Stimulated activated CD8-positive, alpha-beta memory T cell treated with anti-CD3 and anti-CD28 coated beads, Interleukin-15, amount 100 ng/mL, for 24 hours (primary cell): ENCODE measurements around the gene NPHS1.
"Not testable (repeated sequence)": the region's sequence is repeated elsewhere in the genome, so short reads cannot be mapped to it uniquely, and the experiment has no call there.

Source experiments
- DNase-seq: peaks from one replicate; pipeline ENCODE4 v3.0.0-alpha.2; 2020; ENCODE audit warnings: low read depth

The NPHS1 gene

GRCh38 chr19:35874392-35874930 is 22.2 kb upstream of the NPHS1 start:
- no peak for DNase-seq

DNA sequence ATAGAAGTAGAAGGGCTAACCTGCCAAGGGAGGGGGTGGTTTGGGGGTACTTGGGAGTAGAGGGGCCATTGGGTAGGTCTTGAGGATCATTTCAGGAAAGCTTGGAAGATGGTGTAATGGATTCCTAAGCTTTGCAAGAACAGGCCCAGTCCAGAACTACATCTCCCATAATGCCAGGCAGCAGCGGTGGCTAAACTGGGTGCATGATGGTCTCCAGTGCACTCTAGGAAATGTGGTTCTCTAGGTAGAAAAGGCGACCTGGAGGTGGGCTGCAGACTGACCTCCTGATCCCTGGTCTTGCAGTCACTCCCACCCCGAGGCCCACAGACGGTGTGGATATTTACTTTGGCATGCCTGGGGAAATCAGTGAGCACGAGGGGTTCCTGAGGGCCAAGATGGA is 19.9 kb upstream of the NPHS1 start:
- DNase-seq = no peak

- DNase-seq = no peak
Measured at GRCh38 chr19:35871611-35872010, 19.3 kb upstream of the NPHS1 start.

GRCh38 chr19:35870798-35871197 is 18.5 kb upstream of the NPHS1 start:
- DNase-seq = no peak

GRCh38 chr19:35870124-35870736 is 17.9 kb upstream of the NPHS1 start:
- DNase-seq = not testable (repeated sequence)

GRCh38 chr19:35869327-35870123 is 17.2 kb upstream of the NPHS1 start:
- peak; percentile 53 for DNase-seq

DNA sequence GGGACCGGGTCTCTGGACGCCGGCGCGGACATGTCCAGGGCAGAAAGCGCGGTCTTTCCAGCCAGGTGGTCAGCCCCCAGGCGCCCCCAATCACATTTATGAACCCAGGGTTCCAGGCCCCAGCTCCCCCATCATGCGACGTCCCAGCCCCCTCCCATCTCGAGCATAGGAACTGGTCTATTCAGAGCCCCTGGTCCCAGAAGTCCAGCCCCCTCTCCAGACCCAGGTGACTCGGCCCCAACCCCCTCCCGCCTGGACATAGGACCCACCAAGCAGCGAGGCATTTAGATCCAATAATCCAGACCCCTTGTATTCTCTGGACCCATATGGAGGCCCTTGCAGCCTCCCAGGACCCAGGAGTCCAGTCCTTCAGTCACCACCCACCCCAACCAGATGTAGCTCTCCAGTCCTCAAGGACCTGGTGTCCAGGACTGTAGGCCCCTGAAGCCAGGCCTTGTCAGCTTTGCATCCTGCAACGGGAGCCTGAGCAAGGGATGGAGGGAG is 16.6 kb upstream of the NPHS1 start:
- DNase-seq = no peak

DNA sequence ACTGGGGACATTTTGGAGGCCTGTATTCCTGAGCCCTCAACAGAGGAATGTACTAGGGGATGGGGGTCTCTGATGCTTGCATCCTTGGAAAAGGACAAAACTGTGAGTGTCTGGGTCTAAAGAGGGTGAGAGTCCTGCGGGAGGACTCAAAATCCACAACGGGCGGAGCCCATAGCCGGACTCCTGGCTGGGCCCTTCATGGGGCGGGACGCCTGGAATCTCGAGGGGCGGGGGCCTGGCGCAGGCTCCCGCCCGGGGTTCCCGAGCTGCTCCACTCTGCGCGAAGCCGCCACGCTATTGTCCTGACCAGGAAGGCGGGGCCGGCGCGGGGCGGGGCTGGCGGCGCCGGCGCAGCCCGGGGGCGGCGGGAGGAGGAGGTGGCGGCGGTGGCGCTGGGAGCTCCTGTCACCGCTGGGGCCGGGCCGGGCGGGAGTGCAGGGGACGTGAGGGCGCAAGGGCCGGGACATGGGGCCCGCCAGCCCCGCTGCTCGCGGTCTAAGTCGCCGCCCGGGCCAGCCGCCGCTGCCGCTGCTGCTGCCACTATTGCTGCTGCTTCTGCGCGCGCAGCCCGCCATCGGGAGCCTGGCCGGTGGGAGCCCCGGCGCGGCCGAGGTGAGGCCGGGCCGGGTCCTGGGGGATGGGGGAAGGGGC is 16.0 kb upstream of the NPHS1 start, which contains the start of gene APLP1:
Gene APLP1, plus strand, starts transcription at position 403 of the 651 bp plus-strand sequence. Its CDS starts 63 bp downstream, at position 466.
- peak; percentile 44 for DNase-seq

DNA sequence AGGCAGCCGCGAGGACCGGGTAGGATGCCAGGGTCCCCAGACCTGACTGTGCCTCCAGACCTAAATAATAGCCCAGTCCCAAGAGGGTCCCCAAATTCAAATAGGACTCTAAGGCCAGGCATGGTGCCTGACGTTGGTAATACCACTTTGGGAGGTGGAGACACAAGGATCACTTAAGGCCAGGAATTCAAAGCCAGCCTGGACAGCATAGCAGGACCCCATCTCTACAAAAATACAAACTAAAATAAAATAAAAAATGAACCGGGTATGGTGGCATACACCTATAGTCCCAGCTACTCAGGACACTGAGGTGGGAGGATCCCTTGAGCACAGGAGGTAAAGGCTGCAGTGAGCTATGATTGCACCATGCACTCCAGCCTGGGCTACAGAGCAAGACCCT is 10.7 kb upstream of the NPHS1 start:
- DNase-seq = no peak

- no peak for DNase-seq
Measured at GRCh38 chr19:35862528-35862927, 10.2 kb upstream of the NPHS1 start.

DNA sequence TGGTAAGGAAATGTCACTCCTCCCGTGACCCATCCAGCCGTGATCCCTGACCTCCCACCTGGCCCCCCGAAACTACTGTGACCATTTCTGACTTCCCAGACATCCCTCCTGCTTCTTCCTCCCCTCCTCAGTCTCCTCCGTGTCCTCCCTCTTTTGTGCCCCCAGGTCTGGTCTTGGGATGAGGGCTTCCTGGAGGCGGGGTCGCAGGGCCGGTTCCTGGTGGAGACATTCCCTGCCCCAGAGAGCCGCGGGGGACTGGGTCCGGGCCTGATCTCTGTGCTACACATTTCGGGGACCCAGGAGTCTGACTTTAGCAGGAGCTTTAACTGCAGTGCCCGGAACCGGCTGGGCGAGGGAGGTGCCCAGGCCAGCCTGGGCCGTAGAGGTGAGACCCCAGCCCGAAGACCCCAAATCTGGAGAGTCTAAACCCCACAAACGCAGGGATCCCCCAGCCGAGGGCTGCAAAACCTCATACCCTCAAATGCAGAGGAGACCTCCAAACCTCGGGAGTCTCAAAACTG is 9.4 kb upstream of the NPHS1 start:
- DNase-seq = no peak

- no peak for DNase-seq
Measured at GRCh38 chr19:35860818-35861639, 8.7 kb upstream of the NPHS1 start.

GRCh38 chr19:35860436-35860817 is 8.1 kb upstream of the NPHS1 start:
- DNase-seq = no peak

GRCh38 chr19:35859414-35859813 is 7.1 kb upstream of the NPHS1 start:
- DNase-seq = no peak

DNA sequence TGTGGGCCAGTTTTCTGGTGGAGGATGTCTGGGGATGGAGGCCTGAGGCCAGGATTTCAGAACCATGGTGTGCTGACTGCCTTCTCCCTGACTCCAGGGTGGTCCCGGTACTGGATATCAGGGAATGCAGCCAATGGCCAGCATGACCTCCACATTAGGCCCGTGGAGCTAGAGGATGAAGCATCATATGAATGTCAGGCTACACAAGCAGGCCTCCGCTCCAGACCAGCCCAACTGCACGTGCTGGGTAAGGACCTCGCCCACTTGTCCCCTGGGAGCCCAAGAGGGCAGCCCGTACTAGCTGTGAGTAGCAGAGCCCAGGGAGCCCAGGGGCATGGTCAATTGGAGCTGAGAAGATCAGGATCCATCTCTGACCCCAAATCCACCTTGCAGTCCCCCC is 6.0 kb upstream of the NPHS1 start:
- no peak for DNase-seq

GRCh38 chr19:35856546-35857149 is 4.3 kb upstream of the NPHS1 start, which contains the start of gene KIRREL2:
TSS of gene KIRREL2 (plus strand) at chr19:35856911. CDS start at chr19:35857120, 209 bp downstream.
- peak; percentile 21 for DNase-seq

- DNase-seq = no peak
Measured at GRCh38 chr19:35853038-35853756, 893 bp upstream of the NPHS1 start.

GRCh38 chr19:35851213-35852028 is 883 bp downstream of the NPHS1 start:
- DNase-seq = no peak

DNA sequence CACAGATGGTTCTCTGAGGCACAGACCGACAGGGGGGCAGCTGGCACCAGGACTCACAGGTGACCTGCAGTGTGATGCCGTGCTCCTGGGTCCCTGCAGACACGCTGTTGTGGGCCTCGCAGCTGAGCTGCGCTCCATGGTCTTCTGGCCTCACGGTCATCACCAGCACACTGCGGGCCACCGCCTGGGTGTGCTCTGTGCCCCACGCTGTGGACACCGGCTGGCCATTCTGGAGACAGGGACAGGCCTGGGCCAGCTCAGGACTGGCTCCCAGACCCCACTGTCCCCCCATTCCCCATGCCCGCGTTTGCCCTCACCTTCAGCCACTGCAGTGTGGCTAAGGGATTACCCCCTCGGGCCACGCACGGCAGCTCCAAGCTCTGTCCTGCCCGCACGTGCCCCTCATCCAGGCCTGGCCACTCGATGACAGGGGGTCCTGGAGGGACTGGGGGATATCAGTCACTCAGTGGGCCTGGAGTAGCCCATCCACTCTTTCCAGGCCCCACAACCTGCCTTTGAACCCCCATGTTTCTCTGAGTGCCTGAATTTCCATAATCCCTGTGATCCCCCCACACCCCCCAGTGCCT is 3.3 kb downstream of the NPHS1 start:
- DNase-seq = no peak
